NCI-H1436 treated with DMSO at 0.1 percent for 48 hours (cell line): ENCODE results near the gene SORCS2.

Experiments used
- DNase-seq: peaks from one replicate; lab custom pipeline; 2025; lab: John Stamatoyannopoulos, UW

The SORCS2 gene

GRCh38 chr4:7779432-7779768 lies 587.1 kb downstream of the SORCS2 start:
- no peak for DNase-seq

GRCh38 chr4:7780751-7781348 lies 588.5 kb downstream of the SORCS2 start:
- no peak for DNase-seq

DNA sequence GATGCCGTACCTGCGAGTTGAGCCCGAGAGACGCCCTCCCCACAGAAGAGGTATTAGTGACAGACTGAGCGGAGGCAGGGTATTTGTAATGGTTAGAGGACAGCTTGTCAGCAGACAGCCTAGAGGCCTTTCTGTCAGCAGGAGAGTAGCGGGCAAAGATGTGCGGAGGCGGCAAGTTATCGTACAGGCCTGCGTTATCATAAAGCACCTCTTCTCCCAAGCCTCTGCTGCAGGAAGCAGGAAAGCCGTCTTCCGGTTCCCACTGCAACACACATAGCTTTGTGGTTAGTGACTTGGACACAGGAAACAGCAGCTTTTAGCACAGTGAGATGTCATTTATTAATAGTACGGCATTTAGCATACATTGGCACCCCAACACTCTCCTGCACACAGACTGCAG lies 589.0 kb downstream of the SORCS2 start:
- DNase-seq, result no peak

- DNase-seq, result no peak
These were observed 589.7 kb downstream of the SORCS2 start for GRCh38 chr4:7781993-7782392.

- no peak for DNase-seq
These were observed 590.4 kb downstream of the SORCS2 start for GRCh38 chr4:7782783-7783182.

DNA sequence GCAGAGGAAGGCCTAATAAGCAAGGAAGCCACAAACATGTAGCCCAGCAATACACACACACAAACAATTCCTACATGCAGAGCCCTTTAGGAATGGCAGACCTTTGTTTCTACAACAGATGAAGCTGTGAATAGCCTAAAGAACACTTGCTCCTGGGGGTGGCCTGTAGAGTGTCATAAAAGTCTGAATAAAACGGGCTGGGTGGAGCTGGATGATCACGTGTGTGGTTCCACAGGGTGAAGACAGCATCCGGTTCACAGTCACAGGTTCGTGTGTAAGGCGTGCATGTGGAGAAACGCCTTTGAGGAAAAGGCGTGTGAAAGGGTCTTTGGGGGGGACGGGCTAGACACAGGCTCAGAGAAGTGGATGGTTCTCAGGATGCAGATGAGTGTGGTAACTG lies 591.2 kb downstream of the SORCS2 start:
- no peak for DNase-seq

DNA sequence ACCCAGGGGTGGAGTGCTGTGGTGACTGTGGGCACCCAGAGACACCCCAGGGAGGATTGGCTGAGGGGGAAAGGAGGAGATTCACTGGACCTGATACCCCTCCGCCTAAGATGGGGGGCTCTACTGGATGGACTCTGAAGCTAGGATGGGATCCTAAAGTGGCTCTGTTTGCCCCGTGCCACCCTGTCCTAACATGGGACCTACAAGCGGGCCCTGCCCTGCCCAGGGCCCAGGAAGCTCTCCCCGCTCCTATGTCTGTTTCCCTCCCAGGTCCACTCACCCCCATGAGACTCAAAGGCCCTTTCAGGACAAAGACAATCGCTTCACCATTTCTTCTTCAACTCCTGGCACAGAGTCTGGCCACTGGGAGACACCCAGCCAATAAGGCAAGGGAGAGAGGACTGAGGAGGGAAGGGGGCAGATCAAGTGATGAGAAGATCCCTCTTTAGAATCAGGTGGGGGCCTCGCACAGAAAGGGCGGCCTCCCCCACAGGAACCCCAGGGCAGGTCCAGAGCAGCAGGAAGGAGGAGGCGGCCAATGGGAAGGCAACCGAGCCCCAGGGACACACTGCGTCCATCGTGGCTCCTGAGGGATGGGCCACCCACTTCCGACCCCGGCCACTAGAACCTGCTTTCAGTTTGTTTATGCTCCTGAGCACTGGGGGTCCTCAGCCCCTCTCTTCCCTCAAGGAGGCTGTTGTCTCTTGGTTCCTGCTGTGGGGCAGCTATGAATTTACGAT lies 592.0 kb downstream of the SORCS2 start:
- DNase-seq, result no peak

DNA sequence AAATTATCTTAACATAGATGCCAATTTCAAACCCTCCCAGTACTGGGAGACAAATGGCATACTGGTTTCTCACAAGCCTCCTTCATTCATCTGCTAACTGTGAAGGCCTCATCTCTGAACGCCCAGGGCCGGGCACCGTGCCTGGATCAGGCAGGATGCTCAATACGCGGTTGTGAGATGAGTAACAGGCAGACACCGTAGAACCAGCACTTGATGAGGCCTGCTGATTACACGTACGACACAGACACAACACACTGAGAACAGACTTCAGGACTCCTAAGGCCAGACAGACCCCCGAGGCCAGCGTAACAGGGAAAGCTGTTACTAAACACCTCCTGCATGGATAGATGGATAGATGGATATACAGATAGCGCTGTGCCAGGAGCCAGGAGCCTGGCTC lies 592.7 kb downstream of the SORCS2 start:
- no peak for DNase-seq

DNA sequence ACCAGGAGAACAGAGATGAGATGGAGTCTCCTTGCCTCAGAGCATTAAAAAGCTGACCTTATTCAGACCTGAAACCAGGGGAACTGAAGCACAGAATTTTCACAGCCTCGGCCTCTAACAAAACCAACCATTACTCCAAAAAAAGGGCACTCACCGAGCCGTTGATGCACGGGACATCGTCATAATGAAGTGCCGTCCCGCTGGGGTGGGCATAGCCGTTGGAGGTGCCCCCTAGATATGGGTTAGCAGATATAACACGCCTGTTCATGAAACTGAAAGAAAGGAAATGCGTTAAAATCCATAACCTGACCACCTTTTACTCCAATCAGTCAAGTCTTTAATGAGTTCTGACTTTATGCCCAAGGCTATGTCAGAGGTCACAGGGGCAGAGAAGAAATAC lies 593.7 kb downstream of the SORCS2 start:
- DNase-seq, result no peak

- no peak for DNase-seq
These were observed 594.2 kb downstream of the SORCS2 start for GRCh38 chr4:7786517-7786916.

DNA sequence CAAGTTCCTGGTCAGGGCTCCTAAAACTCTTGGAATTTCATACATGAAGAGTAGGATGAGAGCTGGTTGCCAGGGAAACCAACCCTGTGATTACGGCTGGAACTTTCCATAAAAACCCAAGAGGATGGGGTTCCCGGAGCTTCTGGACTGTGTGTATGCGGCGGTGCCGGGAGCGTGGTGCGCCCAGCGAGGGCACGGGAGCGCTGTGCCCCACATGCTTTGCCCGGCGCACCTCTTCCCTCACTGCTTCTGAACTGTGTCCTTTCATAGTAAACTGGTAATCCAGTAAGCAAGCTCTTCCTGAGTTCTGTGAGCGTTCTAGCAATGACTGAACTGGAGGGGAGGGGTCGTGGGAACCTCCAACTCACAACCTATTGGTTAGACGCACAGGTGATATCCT lies 594.7 kb downstream of the SORCS2 start:
- DNase-seq, result no peak

DNA sequence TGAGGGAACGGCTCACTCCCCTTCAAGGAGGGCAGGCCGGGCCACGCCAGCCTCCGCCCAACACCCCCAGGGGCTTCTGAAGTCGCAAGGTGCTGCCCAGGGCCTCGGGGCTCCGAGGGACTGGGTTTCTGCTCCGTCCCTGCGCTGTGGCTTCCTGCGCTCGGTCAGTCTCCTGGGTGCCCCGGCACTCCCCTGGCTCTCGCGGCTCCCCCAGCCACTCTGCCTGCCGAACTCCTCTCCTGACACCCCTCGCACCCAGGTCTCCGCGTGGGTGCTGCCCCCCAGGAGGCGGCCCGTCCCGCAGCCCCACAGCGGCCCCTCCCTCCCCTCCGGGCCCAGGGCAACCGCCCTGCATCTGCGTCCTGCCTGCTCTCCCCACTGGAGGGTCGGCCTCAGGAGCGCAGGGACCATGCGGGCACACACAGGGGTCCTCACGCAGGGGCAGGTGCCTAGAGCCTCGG lies 595.4 kb downstream of the SORCS2 start:
- DNase-seq, result no peak

- DNase-seq, result no peak
These were observed 595.9 kb downstream of the SORCS2 start for GRCh38 chr4:7788193-7788592.

- DNase-seq, result no peak
These were observed 596.5 kb downstream of the SORCS2 start for GRCh38 chr4:7788694-7789425.

- no peak for DNase-seq
These were observed 597.7 kb downstream of the SORCS2 start for GRCh38 chr4:7790023-7790422.

DNA sequence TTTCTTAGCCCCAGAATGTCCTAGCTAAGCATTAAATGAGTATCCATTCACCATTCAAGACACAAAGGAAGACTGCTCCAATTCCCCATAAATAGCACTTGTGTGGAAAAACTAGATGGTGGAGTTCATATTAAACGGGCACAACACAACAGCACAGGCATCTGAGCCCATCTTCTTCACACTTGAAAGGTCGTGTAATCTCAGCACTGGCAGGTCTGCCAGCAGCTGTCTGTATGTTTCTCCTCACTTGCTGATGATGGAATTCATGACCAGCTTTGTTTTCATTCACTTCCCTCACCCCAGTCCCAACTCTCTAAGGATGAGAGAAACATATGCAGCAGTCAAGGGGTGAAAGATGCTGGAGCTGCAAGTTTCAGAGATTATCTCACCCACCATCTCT lies 598.7 kb downstream of the SORCS2 start:
- DNase-seq, result no peak
